Stomach (tissue), 4 donors: Measurements from ENCODE around the gene SRGN.

Source experiments
- POLR2A ChIP-seq, 4 donors: fragments of 450-650 bp; IDR thresholded peaks; one replicate each; pipeline ENCODE4 v1.6.1; 2016; ENCODE audit warnings: antibody characterized with exemption in 4 of 4, control low read depth in 2 of 4, mild to moderate bottlenecking in 1 of 4, moderate library complexity in 1 of 4
- TF ChIP-seq, protein P1 (sequence below), 7 experiments: fragments of 450-650 bp in 4 of 7; fragments of 200-600 bp in 3 of 7; sonication (generic) in 3 of 7; IDR thresholded peaks; one replicate each; pipeline ENCODE4 v1.5.1; 2016 to 2019; ENCODE audit warnings: antibody characterized with exemption in 7 of 7, control low read depth in 2 of 7, mild to moderate bottlenecking in 1 of 7

DNA sequence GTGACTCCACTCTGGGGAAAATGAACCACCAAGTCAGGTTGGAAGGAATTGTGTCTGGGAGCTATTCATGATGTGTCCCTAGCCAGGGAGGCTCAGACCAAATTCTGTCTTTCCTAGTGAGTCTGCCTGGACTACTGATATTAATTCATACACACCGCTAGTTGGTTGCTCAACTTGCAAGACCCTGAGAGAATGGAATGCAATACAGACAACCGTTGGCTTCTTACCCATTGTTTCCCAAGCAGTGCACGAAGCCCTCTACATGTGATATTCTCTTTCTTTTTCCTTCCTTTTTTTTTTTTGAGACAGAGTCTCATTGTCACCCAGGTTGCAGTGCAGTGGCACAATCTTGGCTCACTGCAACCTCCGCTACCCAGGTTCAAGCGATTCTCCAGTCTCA lies 19.4 kb upstream of the SRGN start:
- TF ChIP-seq, protein P1, sequence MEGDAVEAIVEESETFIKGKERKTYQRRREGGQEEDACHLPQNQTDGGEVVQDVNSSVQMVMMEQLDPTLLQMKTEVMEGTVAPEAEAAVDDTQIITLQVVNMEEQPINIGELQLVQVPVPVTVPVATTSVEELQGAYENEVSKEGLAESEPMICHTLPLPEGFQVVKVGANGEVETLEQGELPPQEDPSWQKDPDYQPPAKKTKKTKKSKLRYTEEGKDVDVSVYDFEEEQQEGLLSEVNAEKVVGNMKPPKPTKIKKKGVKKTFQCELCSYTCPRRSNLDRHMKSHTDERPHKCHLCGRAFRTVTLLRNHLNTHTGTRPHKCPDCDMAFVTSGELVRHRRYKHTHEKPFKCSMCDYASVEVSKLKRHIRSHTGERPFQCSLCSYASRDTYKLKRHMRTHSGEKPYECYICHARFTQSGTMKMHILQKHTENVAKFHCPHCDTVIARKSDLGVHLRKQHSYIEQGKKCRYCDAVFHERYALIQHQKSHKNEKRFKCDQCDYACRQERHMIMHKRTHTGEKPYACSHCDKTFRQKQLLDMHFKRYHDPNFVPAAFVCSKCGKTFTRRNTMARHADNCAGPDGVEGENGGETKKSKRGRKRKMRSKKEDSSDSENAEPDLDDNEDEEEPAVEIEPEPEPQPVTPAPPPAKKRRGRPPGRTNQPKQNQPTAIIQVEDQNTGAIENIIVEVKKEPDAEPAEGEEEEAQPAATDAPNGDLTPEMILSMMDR (IDR thresholded peaks at IDR 0.05): no peak
- no peak for TF ChIP-seq POLR2A (IDR thresholded peaks at IDR 0.05)
